ENCODE results near the gene HDGFL3. TPM values are rescaled to one million over a fixed set of nuclear protein-coding genes. Genes with fewer than 3 reads are reported as not detected.
A peak's percentile ranks its signal among the peaks of the same experiment; 100 is the strongest.

Gene HDGFL3
- total and polyA plus RNA-seq, 10 of the 15 experiments (the other 5 are each of a cell fraction or from before 2014, with no cell fraction given) = 5.6 to 40.6 (median 15.8) TPM

GRCh38 chr15:83105440-83105839, 102.2 kb downstream of the HDGFL3 start:
- BruUV-seq (replicated peaks) = no TSS peak
- Histone ChIP-seq H3K9ac (ENCODE audit: control insufficient read depth, insufficient read depth, low read length) (no peak overlapping the region), H3K4me3 (no peak overlapping the region), H3K4me1 (ENCODE audit: control insufficient read depth, insufficient read depth, low read length) (peaks cover 19% of the 10 kb centered on the region), H4K20me1 (ENCODE audit: control insufficient read depth, insufficient read depth) (no peaks in the 10 kb centered on the region), H3K4me2 (ENCODE audit: control insufficient read depth, insufficient read depth) (no peak overlapping the region), H3K27ac (ENCODE audit: control insufficient read depth, insufficient read depth) (no peak overlapping the region), H3K79me2 (ENCODE audit: control insufficient read depth, insufficient read depth, low read length) (no peaks in the 10 kb centered on the region; the same call in 1 of the 2 replicates), H3K36me3 (ENCODE audit: control insufficient read depth in 2 of 2, insufficient read depth in 2 of 2, low read length in 1 of 2) (no peaks in the 10 kb centered on the region), H3K27me3 (replicated peaks in 1 of 2; ENCODE audit: control insufficient read depth in 2 of 2, insufficient read depth in 2 of 2, low read length in 1 of 2) (no peaks in the 10 kb centered on the region), H3K9me3 (replicated peaks; ENCODE audit: control insufficient read depth, insufficient read depth, low read length) (no peaks in the 10 kb centered on the region), H2AFZ (ENCODE audit: control insufficient read depth, low read depth, low read length) (no peak overlapping the region)
- POLR2A ChIA-PET = no interaction called here
- in situ Hi-C loops (cut with MboI) = no loop called here
- RAD21 ChIA-PET (ENCODE audit: unreplicated experiment) = no interaction called here
- no peak for DNase-seq (ENCODE audit: low read depth, low spot score)
- FAIRE-seq = no peak
- 50% methylated on average over 1 of the region's 1 CpG for WGBS (ENCODE audit: insufficient coverage, insufficient replicate concordance, low lambda C conversion rate, missing lambda C conversion rate)
- TF ChIP-seq NKRF (conservative IDR thresholded peaks at IDR 0.05) (no peak), NR2C2 (IDR thresholded peaks at IDR 0.05; ENCODE audit: borderline replicate concordance, control insufficient read depth, insufficient read length, low read depth) (no peak), LARP7 (IDR thresholded peaks at IDR 0.05) (no peak), SPI1 (IDR thresholded peaks at IDR 0.05; ENCODE audit: borderline replicate concordance, insufficient read depth, low read depth, low read length) (peak; percentile 31; the same call in 1 of the 2 replicates), JUNB (IDR thresholded peaks at IDR 0.05) (no peak), ZNF24 (IDR thresholded peaks at IDR 0.05) (no peak)
- TF ChIP-seq, protein P1, sequence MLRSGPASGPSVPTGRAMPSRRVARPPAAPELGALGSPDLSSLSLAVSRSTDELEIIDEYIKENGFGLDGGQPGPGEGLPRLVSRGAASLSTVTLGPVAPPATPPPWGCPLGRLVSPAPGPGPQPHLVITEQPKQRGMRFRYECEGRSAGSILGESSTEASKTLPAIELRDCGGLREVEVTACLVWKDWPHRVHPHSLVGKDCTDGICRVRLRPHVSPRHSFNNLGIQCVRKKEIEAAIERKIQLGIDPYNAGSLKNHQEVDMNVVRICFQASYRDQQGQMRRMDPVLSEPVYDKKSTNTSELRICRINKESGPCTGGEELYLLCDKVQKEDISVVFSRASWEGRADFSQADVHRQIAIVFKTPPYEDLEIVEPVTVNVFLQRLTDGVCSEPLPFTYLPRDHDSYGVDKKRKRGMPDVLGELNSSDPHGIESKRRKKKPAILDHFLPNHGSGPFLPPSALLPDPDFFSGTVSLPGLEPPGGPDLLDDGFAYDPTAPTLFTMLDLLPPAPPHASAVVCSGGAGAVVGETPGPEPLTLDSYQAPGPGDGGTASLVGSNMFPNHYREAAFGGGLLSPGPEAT (IDR thresholded peaks at IDR 0.05; ENCODE audit: low read depth) = no peak
- CTCF ChIA-PET = no interaction called here
- intact Hi-C loops (cut with micrococcal nuclease; ENCODE audit: unreplicated experiment) = no loop called here
- no peak for ATAC-seq
- SMC1A ChIA-PET (ENCODE audit: uncharacterized antibody, unreplicated experiment) = no interaction called here
